Body of pancreas (tissue), 4 donors: ENCODE measurements around the gene RAPGEF1.

ENCODE experiments used
- CTCF ChIP-seq, 7 experiments: fragments of 450-650 bp in 4 of 7; fragments of 200-600 bp in 3 of 7; sonication (generic) in 3 of 7; IDR thresholded peaks; one replicate each; pipeline ENCODE4 v1.5.1; 2016 to 2019; ENCODE audit warnings: antibody characterized with exemption in 7 of 7
- POLR2A ChIP-seq, 3 donors: fragments of 450-650 bp; IDR thresholded peaks; one replicate each; pipeline ENCODE4 v1.6.1; 2016; ENCODE audit warnings: antibody characterized with exemption in 3 of 3, mild to moderate bottlenecking in 2 of 3

DNA sequence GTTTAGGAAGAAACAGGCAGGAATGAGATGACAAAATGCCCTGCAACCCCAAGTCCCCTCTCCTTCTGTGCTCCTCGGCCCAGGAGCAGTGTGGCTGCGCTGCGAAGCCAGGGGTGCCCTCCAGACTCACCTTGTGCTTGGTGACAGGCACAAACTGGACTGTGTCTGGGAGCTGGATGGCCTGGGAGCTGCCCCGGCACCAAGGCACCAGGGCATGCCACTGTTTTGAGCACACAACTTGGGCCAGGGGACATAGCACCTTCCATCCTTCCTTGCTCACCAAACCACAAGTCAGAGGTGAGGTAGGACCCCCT lies 143.5 kb downstream of the RAPGEF1 start:
- TF ChIP-seq CTCF (IDR thresholded peaks at IDR 0.05): no peak
- no peak for TF ChIP-seq POLR2A (IDR thresholded peaks at IDR 0.05)
